ENCODE data around the gene MAML3. TPM values are rescaled to one million over a fixed set of nuclear protein-coding genes. Genes with fewer than 3 reads are reported as not detected.

Gene MAML3
- total and polyA plus RNA-seq, 2 of the 13 experiments (the other 11 are each of a cell fraction or from before 2014, with no cell fraction given) = 0.05 to 0.13 TPM

DNA sequence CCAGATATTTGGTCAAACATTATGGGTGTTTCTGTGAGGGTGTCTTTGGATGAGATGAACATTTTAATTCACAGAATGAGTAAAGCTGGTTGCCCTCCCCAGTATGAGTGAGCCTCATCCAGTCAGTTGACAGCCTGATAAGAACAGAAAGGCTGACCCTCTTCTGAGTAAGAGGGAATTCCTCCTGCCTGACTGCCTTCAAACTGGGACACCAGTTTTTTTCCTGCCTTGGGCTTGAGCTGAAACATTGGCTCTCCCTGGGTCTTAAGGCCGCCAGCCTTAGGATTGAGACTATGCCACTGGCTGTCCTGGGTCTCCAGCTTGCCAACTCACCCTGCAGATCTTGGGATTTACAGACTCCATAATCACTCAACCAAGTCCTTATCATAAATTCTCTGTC lies 14.5 kb upstream of the MAML3 start:
- Histone ChIP-seq H3K4me1 (ENCODE audit: insufficient read depth, low read length) (no peaks in the 10 kb centered on the region), H3K4me3 (replicated peaks in 1 of 3; ENCODE audit: insufficient read depth in 1 of 3, low read depth in 2 of 3, low read length in 3 of 3) (no peak overlapping the region), H3K9me3 (ENCODE audit: low read length) (no peaks in the 10 kb centered on the region), H3K27ac (ENCODE audit: extremely low read length, insufficient read depth, low read length) (no peak overlapping the region), H3K27me3 (ENCODE audit: control insufficient read depth in 1 of 2, insufficient read depth in 2 of 2, low read length in 2 of 2) (no peaks in the 10 kb centered on the region), H3K79me2 (ENCODE audit: insufficient read depth, low read length) (no peaks in the 10 kb centered on the region), H4K20me1 (ENCODE audit: insufficient read depth, low read length) (no peaks in the 10 kb centered on the region), H3K4me2 (ENCODE audit: low read depth, low read length) (no peak overlapping the region), H2AFZ (ENCODE audit: low read length) (no peak overlapping the region), H3K9ac (ENCODE audit: insufficient read depth, low read depth, low read length) (no peak overlapping the region), H3K36me3 (replicated peaks in 1 of 2; ENCODE audit: control insufficient read depth in 1 of 2, insufficient read depth in 2 of 2, low read length in 2 of 2) (no peaks in the 10 kb centered on the region)
- intact Hi-C loops (cut with micrococcal nuclease; ENCODE audit: unreplicated experiment) = no loop called here
- no TSS peak for BruUV-seq (replicated peaks)
- ATAC-seq (no peak), FAIRE-seq (no peak), DNase-seq (ENCODE audit: low spot score) (no peak)
- ChIA-PET CTCF (ENCODE audit: low intra/inter-chr PET ratio, low total read pairs) (no interaction called here), POLR2A (no interaction called here)
- no peak for TF ChIP-seq HDAC1 (CRISPR knock-in tag; IDR thresholded peaks at IDR 0.05)
- TF ChIP-seq NCOA2 (CRISPR knock-in tag; IDR thresholded peaks at IDR 0.05) = no peak
- TF ChIP-seq ZNF891 (CRISPR knock-in tag; IDR thresholded peaks at IDR 0.05) = no peak
- TF ChIP-seq CEBPG (CRISPR knock-in tag; IDR thresholded peaks at IDR 0.05) = no peak
- no peak for TF ChIP-seq TMF1 (CRISPR knock-in tag; IDR thresholded peaks at IDR 0.05; ENCODE audit: low read depth)
- no peak for TF ChIP-seq NFKB2 (CRISPR knock-in tag; IDR thresholded peaks at IDR 0.05; ENCODE audit: borderline replicate concordance)
- no peak for TF ChIP-seq NKX3-1 (CRISPR knock-in tag; IDR thresholded peaks at IDR 0.05)
- TF ChIP-seq SP4 (CRISPR knock-in tag; IDR thresholded peaks at IDR 0.05) = no peak
- WGBS (ENCODE audit: low lambda C conversion rate) = no CpG with 5 or more reads among the region's 1 CpG
- in situ Hi-C loops (cut with HindIII; ENCODE audit: extremely low pct_ligation_motif_present, low pct_unique_long_range_greater_than_20kb) = no loop called here

DNA sequence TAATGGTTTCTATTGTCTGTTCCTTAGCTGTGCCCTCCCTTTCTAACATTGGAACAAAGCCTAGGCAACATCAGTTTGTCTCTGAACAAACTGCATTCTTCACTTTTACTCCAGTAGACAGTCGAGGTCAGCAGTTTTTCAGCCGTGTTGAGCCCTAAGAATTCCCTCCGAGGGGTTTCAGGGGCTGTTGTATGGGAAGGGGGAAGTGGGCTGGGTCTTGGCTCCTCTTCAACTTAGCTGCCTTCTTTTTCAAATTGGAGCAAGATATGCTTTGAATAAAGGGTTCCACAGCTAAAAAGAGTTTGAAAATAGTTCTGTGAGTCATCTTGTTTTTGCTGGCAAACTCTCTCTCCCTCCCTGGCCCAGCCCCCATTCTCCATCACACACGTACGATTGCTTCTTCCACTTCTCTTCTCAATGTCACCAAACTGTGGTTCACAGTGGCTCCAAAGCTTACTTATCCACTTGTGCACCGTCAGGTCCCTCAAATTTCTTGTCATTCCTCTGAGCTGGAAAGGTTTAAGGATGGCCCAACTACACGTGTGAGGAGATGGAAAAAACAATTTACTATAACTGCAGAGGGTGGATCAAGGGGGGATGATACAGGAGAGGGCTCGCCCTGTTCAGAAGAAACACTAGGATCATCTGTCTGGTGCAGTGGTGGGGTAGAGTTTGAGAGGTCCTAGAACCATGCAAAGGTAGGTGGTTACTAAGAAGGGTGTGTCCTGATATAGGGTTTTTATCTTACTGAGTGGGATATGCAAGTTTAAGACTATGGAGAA lies 9.2 kb upstream of the MAML3 start:
- Histone ChIP-seq H3K27me3 (ENCODE audit: control insufficient read depth in 1 of 2, insufficient read depth in 2 of 2, low read length in 2 of 2) (no peaks in the 10 kb centered on the region), H3K9me3 (ENCODE audit: low read length) (no peaks in the 10 kb centered on the region), H3K79me2 (ENCODE audit: insufficient read depth, low read length) (no peaks in the 10 kb centered on the region), H3K4me2 (ENCODE audit: low read depth, low read length) (no peak overlapping the region), H4K20me1 (ENCODE audit: insufficient read depth, low read length) (no peaks in the 10 kb centered on the region), H3K4me1 (ENCODE audit: insufficient read depth, low read length) (no peaks in the 10 kb centered on the region), H3K36me3 (replicated peaks in 1 of 2; ENCODE audit: control insufficient read depth in 1 of 2, insufficient read depth in 2 of 2, low read length in 2 of 2) (no peaks in the 10 kb centered on the region), H2AFZ (ENCODE audit: low read length) (no peak overlapping the region), H3K9ac (ENCODE audit: insufficient read depth, low read depth, low read length) (no peak overlapping the region), H3K4me3 (replicated peaks in 1 of 3; ENCODE audit: insufficient read depth in 1 of 3, low read depth in 2 of 3, low read length in 3 of 3) (no peak overlapping the region), H3K27ac (ENCODE audit: extremely low read length, insufficient read depth, low read length) (no peak overlapping the region)
- DNase-seq (ENCODE audit: low spot score) = no peak
- WGBS (ENCODE audit: low lambda C conversion rate) = 2% methylated on average over 8 of the region's 8 CpGs
- in situ Hi-C loops (cut with HindIII; ENCODE audit: extremely low pct_ligation_motif_present, low pct_unique_long_range_greater_than_20kb) (no loop called here), intact Hi-C loops (cut with micrococcal nuclease; ENCODE audit: unreplicated experiment) (no loop called here)
- CTCF ChIA-PET (ENCODE audit: low intra/inter-chr PET ratio, low total read pairs) = no interaction called here
- TF ChIP-seq MYC (CRISPR knock-in tag; IDR thresholded peaks at IDR 0.05; ENCODE audit: borderline replicate concordance) = no peak
- TF ChIP-seq MAFK (conservative IDR thresholded peaks at IDR 0.05 in 1 of 2, IDR thresholded peaks at IDR 0.05 in 1 of 2; ENCODE audit: low read length in 2 of 2) = peak; percentile 31 to 32; a peak in 2 of 4 replicates
- FAIRE-seq = no peak
- POLR2A ChIA-PET = no interaction called here
- ATAC-seq = no peak
- no TSS peak for BruUV-seq (replicated peaks)

All from HepG2 (cell line).